GM23248 (cell line): ENCODE data around the gene SH3BP1.

Experiments used
- EZH2 ChIP-seq: fragments of 200-600 bp; sonication (generic); IDR thresholded peaks from 2 replicates; pipeline ENCODE4 v1.6.1; 2018; ENCODE audit warnings: antibody characterized with exemption, mild to moderate bottlenecking; ENCODE audit not compliant: insufficient read depth, poor library complexity, severe bottlenecking
- EZH2phosphoT487 ChIP-seq: fragments of 200-600 bp; sonication (generic); IDR thresholded peaks from 2 replicates; pipeline ENCODE4 v1.6.1; 2018; ENCODE audit warnings: antibody characterized with exemption, moderate library complexity, mild to moderate bottlenecking, low read depth; ENCODE audit not compliant: insufficient read depth

- TF ChIP-seq EZH2 (no peak), EZH2phosphoT487 (no peak)
These were observed 512 bp downstream of the SH3BP1 start for GRCh38 chr22:37639771-37640590.
